Lower lobe of right lung (tissue), 2 donors: Measurements from ENCODE around the gene EMC9. TPM values are rescaled to one million over a fixed set of nuclear protein-coding genes. Genes with fewer than 3 reads are reported as not detected.

Source experiments
- ATAC-seq, 2 donors: fragments of 200-7000 bp; cut with Tn5 transposase; one replicate each; pipeline ENCODE4 v1.9.1; 2020 to 2022; ENCODE audit warnings: mild to moderate bottlenecking in 2 of 2, moderate library complexity in 2 of 2
- DNase-seq: peaks from one replicate; pipeline ENCODE4 v3.0.0-alpha.2; 2020
- H3K27ac ChIP-seq: fragments of 200-600 bp; one replicate; pipeline ENCODE4 v1.8.0; 2022
- H3K27me3 ChIP-seq: fragments of 200-600 bp; one replicate; pipeline ENCODE4 v1.8.0; 2022; ENCODE audit warnings: low read depth
- H3K36me3 ChIP-seq: fragments of 200-600 bp; one replicate; pipeline ENCODE4 v1.8.0; 2022; ENCODE audit warnings: mild to moderate bottlenecking
- H3K4me1 ChIP-seq: fragments of 200-600 bp; one replicate; pipeline ENCODE4 v1.8.0; 2022
- H3K4me3 ChIP-seq: fragments of 200-600 bp; one replicate; pipeline ENCODE4 v1.8.0; 2022; ENCODE audit warnings: mild to moderate bottlenecking
- H3K9me3 ChIP-seq: fragments of 200-600 bp; one replicate; pipeline ENCODE4 v1.8.0; 2022
- intact Hi-C: fragments of 100-400 bp; cut with DNase I; formaldehyde crosslinking; loops from one replicate; pipeline ENCODE4 v1.11.0; 2022
- total RNA-seq: library from RNA; stranded (reverse); fragmentation: NEBNext Ultra II Directional; extraction: Animal tissue kit (Norgen Biotek cat#: 25700); gene quantifications from one replicate; pipeline ENCODE4 v1.2.1, GENCODE V29; 2021
- TF ChIP-seq, protein P1 (sequence below): fragments of 200-600 bp; IDR thresholded peaks from one replicate; pipeline ENCODE4 v1.8.0; 2022; ENCODE audit warnings: antibody characterized with exemption, mild to moderate bottlenecking
- donor health status: DM: no; HTN: yes; CAD: no; lungs with severe emphysema.

Gene EMC9
- total RNA-seq, 1 donor from 2014 or later, result 9.3 TPM

DNA sequence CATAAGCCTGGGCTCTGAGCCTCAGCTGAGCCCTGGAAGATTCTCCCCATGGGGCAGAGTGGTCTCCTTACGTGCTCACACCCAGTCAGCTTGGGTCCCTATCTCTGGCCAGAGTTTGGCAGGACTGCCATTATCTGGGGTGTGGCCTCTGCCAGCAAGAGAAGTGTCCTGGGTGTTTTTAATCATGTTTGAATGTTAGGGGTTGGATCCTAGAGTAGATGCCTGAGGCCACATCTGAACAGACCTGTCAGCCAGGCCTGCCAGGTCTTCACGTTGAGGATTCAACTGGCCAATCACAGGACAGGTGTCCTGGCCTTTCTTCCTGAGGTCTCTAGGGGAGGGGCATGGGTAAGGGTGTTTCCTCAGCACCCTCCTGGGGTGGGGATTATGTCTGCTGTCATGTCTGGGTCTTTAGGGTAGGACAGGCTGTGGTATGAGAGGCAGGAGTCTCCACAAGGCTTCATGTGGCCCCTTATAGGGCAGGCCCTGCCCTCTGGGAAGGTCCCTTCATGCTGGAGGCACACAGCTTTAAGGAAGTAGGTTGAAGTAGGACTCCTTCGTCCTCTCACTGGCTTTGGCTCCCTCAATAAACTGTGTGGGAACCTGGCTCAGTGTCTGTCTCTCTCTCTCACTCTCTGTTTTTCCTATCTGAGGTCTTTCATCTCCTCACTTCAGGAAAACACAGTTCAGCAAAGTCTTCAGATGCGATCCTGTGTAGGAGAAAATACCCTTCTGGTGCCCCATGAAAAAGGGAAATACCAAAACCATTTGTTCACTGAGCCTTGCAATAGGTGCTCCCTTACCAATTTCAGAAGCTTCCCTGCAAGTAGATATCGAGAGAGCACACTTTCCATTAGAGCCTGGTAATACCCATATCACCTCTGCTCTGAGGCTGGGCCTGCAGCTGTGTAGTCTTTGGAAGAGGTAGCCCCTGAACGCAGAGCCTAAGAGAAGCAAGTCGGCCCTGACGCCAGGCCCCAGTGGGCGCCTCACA lies 17.7 kb downstream of the EMC9 start:
- Histone ChIP-seq H3K4me3 (no peak overlapping the region), H3K9me3 (no peaks in the 10 kb centered on the region), H3K27ac (no peak overlapping the region), H3K36me3 (peaks cover 61% of the 10 kb centered on the region), H3K4me1 (no peaks in the 10 kb centered on the region), H3K27me3 (no peaks in the 10 kb centered on the region)
- TF ChIP-seq, protein P1, sequence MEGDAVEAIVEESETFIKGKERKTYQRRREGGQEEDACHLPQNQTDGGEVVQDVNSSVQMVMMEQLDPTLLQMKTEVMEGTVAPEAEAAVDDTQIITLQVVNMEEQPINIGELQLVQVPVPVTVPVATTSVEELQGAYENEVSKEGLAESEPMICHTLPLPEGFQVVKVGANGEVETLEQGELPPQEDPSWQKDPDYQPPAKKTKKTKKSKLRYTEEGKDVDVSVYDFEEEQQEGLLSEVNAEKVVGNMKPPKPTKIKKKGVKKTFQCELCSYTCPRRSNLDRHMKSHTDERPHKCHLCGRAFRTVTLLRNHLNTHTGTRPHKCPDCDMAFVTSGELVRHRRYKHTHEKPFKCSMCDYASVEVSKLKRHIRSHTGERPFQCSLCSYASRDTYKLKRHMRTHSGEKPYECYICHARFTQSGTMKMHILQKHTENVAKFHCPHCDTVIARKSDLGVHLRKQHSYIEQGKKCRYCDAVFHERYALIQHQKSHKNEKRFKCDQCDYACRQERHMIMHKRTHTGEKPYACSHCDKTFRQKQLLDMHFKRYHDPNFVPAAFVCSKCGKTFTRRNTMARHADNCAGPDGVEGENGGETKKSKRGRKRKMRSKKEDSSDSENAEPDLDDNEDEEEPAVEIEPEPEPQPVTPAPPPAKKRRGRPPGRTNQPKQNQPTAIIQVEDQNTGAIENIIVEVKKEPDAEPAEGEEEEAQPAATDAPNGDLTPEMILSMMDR, result no peak
- peak in 1 of 2 donors; percentile 20 for ATAC-seq
- DNase-seq, result no peak
- intact Hi-C loops, result no loop called here

DNA sequence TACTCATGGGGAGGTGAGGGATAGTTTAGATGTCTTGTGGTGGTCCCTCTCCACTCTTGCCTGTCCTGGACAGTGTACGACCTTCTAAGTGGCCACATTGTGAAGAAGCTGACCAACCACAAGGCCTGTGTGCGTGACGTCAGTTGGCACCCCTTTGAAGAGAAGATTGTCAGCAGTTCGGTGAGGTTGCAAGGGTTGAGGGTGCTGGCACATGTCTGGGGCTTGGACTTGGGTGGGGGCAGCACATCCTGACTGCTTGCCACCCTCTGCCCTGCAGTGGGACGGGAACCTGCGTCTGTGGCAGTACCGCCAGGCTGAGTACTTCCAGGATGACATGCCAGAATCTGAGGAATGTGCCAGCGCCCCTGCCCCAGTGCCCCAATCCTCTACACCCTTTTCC lies 18.5 kb downstream of the EMC9 start:
- no peak overlapping the region for H3K27ac ChIP-seq
- H3K4me3 ChIP-seq, result no peak overlapping the region
- DNase-seq (no peak), ATAC-seq (no peak)
- H3K36me3 ChIP-seq, result peaks cover 69% of the 10 kb centered on the region
- no peaks in the 10 kb centered on the region for H3K4me1 ChIP-seq
- H3K9me3 ChIP-seq, result no peaks in the 10 kb centered on the region
- H3K27me3 ChIP-seq, result no peaks in the 10 kb centered on the region
- intact Hi-C loops, result no loop called here
- TF ChIP-seq, protein P1, result no peak

DNA sequence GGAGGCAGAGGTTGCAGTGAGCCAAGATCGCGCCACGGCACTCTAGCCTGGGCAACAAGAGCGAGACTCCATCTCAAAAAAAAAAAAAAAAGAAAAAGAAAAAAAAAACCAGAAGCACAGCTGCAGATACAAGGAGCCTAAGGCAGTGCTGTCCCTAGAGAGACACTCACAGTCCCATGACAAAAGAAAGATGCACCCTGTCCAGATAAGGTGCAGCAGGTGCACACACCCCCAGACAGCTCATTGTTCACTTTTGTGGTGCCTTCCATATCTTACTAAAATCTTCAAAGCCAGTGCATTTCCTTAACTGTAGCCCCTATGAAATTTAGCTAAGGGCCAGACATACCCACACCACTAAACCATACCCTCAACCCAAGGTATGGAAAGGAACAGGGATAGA lies 19.0 kb downstream of the EMC9 start:
- TF ChIP-seq, protein P1, result no peak
- no peak overlapping the region for H3K27ac ChIP-seq
- intact Hi-C loops, result no loop called here
- H3K9me3 ChIP-seq, result no peaks in the 10 kb centered on the region
- DNase-seq (no peak), ATAC-seq (no peak)
- H3K4me3 ChIP-seq, result no peak overlapping the region
- H3K4me1 ChIP-seq, result no peaks in the 10 kb centered on the region
- H3K36me3 ChIP-seq, result peaks cover 74% of the 10 kb centered on the region
- no peaks in the 10 kb centered on the region for H3K27me3 ChIP-seq

DNA sequence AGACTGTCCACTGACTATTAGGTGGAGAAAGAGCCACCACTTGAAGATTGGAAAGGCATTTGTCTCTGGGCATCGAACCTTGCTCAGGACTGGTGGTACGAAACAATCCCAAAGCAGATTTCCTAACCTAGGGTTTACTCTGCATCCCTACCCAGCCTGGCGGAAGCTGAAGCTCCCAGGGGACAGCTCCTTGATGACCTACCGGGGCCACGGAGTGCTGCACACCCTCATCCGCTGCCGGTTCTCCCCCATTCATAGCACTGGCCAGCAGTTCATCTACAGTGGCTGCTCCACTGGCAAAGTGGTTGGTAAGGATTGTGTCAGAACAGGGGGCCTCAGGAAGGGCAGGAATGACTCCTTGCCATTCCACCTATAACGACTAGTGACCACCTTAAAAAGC lies 20.2 kb downstream of the EMC9 start:
- H3K27ac ChIP-seq, result no peak overlapping the region
- H3K4me1 ChIP-seq, result peaks cover 10% of the 10 kb centered on the region
- intact Hi-C loops, result no loop called here
- no peak for DNase-seq
- H3K36me3 ChIP-seq, result peaks cover 84% of the 10 kb centered on the region
- TF ChIP-seq, protein P1, result no peak
- no peaks in the 10 kb centered on the region for H3K9me3 ChIP-seq
- H3K4me3 ChIP-seq, result no peak overlapping the region
- no peak for ATAC-seq
- no peaks in the 10 kb centered on the region for H3K27me3 ChIP-seq

DNA sequence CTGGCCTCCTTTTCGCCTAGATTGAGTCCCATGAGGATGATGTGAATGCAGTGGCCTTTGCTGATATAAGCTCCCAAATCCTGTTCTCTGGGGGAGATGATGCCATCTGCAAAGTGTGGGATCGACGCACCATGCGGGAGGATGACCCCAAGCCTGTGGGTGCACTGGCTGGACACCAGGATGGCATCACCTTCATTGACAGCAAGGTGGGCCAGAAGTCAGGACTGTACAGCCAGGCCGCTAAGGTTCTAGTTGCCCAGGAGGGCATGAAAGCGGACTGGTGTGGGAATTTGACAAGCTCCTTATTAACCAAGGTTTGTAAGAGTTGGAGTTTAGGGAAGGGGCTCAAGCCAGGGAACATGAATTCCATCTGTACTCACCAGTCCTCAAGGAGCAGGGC lies 21.7 kb downstream of the EMC9 start:
- no peak for DNase-seq
- intact Hi-C loops, result no loop called here
- Histone ChIP-seq H3K4me3 (no peak overlapping the region), H3K27ac (no peak overlapping the region), H3K9me3 (no peaks in the 10 kb centered on the region), H3K36me3 (peaks cover 82% of the 10 kb centered on the region), H3K27me3 (no peaks in the 10 kb centered on the region), H3K4me1 (peaks cover 20% of the 10 kb centered on the region)
- TF ChIP-seq, protein P1, result no peak
- no peak for ATAC-seq
